UCSD-AML1 (cell line): ENCODE results near the gene UNC5CL.
"Not testable (repeated sequence)": the region's sequence is repeated elsewhere in the genome, so short reads cannot be mapped to it uniquely, and the experiment has no call there.

Source experiments
- DNase-seq: peaks from one replicate; lab custom pipeline; 2025; ENCODE audit not compliant: unreplicated experiment; lab: John Stamatoyannopoulos, UW

UNC5CL gene

DNA sequence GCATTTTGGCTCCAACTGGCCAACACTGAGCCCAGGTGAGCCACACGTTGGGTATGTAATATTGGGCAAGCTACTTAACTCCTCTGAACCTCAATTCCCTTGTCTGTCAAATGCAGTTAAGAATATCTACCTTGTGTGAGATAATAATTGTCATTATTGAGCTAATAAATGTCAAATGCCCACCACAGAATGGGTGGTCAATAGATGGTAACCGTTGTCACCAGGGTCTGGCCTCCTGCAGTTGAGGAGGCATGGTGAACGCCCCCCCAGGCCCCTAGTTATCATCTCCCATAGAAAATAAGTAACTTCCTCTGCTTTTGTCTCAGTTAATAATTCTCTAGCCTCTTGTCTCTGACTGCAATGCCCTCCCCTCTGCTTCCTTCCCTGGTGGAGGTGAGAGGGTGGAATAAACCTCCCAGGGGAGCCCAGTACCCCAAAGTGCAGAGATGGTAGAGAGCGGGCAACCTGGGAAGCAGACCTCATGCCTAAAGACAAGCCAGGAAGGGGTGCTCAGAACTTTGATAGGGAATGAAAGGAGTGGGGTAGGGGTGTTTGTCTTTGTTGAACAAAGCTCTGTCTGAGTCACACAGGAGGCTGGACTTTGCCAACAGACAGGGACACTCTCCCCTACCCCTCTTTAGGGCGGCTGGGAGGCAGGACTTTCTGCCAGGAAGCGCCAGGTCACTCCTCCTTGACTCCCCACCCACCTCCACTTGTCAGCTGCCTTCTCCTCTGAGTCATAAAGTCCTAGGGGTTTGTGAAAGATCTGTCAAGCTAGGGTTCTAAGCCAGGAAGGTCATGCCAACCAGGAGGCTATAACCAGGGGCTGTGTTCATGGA lies 1.3 kb upstream of the UNC5CL start:
- peak; percentile 43 for DNase-seq

DNA sequence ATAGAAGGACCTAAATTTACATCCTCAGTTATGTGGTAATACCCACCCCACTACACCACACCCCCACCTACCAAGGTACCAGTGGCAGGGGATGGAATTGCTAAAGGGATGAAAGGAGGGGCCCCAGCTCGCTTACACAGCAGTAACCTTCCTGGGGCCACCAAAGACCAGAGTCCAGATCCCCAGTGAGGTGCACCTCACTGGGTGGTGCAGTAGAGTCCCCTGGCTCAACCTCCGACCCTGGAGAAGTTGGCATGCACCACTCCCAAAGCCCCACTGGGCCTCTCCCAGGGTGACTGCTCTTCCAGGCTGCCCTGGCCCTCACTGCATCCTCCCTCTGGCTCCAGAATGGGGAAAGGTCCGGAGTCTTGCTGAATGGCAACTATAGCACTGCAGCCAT lies 816 bp downstream of the UNC5CL start:
- DNase-seq, result no peak

DNA sequence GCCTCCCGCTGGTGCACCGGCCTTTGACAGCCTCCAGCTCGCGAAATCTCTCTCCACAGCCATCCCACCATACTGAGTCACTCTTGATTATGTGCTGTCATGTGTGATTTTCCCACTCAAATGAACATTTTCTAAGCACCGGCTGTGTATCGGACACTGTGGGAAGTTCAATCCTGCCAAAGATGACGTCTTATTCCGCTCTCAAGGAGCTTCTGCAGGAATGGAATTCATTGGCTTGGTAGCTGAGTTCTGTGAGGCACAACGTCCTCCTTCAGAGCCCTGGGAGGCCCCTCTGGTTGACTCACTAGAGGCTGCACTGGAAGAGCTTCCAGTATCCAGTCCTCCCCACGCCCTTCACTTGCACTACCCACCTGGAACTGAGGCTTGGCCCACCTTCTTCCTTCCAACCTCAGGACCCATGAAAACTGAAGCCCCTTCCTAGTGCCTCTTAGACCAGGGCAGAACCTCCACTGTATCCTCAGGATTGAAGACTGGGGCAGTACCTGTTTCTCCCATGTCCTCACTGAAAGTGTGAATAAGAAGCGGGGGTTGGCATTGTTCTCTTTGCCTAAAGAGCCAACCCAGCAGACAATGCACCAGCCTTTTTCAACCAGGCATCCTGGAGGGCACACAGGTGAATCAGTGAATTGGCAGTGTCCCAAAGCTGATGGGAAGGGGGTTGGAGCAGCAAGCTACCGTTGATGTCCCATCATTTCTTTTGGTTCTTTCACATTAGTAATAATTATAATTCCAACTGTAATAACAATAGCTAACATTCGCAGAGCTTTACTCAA lies 1.7 kb downstream of the UNC5CL start:
- no peak for DNase-seq

DNA sequence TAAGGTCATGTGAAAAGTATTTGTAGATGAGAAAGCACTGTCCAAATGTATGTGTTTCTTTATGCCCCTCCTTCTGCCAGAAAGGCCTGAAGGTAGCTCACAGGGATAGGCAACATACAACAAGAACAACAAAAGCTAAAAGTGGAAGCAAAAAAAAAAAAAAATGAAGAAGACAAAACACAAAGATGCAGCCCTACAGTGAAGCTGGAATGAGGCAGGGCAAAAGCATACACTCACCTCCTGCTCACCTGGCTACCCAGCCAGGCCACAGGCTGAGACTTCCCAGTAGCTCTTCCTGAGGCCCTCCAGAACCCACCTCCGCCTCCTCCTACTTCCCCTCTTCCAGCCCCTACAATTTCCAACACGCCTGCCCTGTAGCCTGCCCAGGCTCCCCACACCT lies 2.4 kb downstream of the UNC5CL start:
- DNase-seq, result no peak

DNA sequence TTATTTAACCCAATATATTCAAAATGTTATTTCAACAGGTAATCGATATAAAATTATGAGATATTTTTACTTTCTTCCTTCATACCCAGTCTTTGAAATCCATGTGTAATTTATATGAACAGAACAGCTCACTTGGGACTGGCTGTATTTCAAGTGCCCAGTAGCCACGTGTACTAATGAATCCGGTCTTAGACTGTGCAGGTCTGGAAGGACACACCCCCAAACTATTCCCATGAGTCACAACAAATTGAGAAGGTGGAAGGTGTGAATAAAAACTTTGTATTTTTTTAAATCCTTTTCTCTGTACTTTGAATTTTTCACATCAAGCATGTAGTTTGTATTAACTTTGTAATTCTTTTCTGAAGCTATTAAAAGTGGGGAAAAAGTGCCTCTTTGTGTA lies 2.8 kb downstream of the UNC5CL start:
- DNase-seq, result no peak

DNA sequence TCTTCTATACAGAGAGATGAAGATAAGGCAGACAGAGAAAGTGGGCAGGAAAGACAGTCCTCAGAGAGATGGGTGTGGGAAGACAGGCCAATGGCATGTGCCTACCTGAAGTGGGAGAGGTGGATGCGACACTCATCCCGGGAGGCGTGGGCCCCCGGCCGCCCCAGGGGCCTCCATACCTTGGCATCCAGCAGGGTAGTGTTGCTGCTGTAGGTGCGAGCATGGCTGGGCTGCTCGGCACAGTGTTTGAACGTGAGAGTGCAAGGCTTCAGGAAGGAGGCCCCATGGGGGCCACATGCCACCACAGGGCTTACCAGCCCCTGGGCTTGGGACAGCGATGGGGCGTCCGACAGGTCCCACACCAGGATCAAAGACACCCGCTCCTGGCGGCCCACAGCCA lies 5.2 kb downstream of the UNC5CL start:
- no peak for DNase-seq

DNA sequence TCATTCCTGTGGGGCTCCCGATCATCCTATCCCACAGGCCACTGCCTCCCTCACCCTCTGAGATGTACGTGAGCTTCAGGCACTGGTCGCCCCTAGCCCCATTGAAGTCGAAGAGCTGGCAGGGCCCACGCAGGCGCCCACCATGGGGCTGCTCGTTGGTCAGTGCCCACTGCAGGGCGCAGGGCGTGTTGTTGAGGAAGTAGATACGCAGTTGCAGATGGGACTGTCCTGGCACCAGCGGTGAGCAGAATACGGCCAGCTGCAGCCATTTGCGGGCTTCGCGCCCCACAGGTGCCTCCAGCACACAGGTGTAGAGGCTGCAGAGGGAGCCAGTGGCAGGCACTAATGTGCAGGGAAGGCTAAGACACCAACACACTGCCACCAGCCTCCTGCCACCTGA lies 6.2 kb downstream of the UNC5CL start:
- DNase-seq, result no peak

DNA sequence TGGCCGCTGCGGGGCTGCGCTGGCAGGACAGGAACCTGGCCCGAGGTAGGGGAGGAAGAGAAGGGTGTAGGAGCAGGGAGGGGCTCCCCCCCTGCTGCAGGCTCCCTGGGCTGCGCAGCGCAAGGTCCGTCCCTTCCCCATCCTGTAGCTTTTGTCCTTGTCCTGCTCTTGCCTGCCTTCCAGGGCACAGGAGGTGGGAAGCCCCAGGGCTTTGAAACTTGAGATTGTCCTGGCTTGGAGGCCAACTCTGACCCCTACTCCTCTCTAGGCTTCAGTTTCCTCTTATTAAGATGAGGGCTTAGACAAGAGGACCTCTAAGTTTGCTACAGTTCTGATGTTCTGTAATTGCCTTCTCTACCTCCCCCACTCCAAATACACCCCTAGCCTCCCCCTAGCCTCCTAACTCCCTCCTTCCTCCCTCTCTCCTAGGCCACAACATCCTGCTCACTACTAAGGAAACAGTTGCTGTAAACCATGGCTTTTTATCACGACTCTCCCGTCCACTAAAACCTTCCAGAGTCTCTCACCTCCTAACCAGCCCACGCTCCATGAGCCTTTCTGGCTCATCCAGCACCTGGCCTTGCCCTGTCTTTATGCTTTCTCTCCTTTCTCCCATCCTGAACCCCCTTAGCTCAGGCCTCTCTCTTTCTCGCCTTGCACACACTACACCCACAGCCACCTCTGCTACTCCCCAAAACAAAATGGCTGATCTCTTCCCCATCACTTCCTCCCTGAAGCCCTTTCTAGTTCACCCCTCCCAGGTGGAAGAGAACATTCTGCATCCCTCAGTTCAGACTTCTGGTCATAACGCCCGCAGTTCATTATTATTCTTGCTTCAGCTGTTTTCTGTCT lies 10.2 kb downstream of the UNC5CL start:
- DNase-seq, result peak; percentile 77

DNA sequence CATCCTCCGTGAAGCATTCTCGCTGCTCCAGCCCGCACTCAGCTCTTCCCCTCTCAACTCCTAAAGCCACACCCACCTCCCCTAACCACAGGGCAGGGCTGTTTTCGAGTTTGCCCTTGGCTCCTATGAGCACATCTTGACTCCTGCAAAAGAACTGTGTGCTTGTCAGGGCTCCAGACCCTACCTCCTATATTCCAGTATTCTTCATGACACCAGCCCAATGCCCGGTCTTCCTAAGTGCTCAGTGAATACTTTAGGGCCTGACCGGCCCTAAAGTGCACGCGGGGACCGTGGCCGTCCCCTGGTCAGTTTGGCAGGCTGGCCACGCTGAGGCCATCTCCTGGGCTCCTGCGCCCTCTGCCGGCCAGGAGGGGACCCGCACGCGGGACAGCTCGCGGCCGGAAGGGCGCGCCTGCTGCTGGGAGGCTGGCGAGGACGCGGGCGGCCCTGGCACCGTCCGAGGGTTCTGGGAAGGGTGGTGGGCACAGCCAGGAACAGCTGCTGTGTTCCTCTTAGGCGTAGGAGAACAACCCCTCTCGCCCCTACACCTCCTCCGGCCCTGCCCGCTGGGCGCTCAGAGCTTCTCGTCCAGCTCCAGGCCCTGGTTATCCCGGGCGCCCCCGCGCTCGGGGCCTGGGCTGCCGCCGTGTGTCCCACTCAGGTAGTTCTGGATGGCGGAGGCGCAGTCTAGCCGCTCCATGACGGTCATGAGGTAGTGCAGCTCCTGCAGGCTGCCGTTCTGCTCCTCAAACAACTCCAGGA lies 11.0 kb downstream of the UNC5CL start:
- DNase-seq, result peak; percentile 90

DNA sequence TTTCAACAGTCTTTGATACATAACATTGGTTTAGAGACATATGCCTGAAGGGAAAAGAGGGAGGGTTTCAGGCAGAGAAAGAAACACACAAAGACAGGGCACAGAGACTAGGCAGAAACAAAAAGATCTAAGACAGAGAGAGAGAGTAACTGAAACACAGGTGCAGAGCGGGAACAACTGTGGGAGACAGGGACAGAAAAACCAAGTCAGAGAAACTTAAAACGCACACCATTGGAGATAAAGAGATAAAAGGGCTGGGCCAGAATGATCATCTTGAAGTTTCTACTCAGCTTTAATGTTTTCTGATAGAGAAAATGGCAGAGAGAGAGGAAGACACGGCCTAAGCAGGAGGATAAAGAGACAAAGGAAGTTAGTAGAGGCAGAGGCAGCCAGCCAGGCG lies 11.8 kb downstream of the UNC5CL start:
- DNase-seq, result no peak

DNA sequence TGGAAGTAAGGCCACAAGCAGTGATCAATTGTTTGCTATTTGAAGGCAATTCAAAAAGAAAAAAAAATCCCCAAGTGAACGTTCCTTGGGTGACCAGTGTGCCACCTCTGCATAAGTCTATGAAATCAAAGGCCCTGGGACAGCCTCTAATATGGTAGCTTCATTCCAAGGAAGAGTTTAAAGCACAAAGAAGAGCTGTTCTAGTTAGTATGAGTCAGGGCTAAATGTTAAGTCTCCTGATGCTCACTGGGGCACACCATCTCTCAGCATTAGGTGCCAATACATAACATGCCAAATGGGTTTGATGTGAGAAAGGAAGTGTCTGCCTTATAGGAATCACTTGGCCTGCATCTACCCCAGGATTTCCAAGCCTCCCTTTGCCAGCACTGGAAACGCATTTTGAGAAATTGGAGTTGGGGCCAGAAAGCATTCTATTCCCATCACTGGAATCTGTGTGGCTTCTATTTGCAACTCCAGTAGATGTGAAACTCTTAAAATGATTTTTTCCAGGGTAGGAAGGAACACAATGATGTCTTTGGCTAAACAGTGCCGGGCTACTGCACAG lies 13.0 kb downstream of the UNC5CL start:
- no peak for DNase-seq

DNA sequence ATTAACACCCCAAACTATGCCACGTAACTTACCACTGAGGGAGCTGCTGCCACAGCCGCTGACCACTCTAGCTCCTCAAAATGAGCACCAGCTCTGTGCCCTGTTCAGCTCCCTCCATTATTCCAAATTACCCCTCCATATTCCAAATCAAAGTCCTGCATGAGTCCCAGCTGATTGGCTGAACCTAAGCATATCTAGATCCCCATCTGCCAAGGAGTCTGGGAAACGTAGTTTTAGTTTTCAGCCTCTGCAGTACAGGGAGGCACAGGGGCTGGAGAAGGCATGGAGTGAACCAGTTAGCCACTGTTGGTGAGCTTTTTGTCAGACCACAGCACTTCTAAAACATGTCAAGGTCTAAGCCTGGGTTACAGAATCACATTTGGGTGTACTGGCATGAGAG lies 15.9 kb downstream of the UNC5CL start:
- no peak for DNase-seq

DNA sequence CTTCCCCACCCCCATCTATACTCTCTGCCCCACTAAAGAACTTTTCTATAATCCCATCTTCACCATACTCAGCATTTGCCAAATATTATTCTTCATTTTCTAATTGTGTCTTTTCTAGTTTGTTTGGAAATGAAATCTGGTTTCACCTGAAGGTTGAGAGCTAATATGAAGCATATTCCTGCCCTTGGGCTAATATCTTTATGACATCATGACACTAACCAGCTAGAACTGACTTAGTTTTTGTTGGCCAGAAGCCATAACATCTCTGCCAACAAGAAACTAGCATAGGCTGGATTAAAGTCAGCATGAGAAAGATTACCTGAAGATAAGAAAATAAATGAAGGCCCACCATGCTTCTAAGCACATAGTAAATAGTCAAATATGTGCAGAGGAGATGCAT lies 16.7 kb downstream of the UNC5CL start:
- no peak for DNase-seq

DNA sequence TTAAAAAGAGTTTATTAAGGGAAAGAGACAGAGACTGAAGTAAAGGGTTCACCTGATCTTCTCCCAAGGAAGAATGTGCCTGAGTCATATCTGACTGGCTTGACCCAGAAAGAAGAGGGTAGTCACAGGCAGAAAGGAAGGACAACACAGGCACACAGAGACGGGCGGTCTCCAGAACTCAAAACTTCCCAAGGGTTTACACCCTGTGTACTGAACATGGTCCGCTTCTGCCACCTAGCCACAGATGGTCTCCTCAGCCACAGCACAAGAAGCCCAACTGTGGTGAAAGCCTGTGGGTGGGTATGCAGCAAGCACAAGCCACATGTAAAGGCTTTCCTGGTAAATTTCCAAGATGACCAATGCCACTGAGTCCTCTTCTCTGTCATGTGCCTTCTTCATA lies 17.2 kb downstream of the UNC5CL start:
- no peak for DNase-seq

DNA sequence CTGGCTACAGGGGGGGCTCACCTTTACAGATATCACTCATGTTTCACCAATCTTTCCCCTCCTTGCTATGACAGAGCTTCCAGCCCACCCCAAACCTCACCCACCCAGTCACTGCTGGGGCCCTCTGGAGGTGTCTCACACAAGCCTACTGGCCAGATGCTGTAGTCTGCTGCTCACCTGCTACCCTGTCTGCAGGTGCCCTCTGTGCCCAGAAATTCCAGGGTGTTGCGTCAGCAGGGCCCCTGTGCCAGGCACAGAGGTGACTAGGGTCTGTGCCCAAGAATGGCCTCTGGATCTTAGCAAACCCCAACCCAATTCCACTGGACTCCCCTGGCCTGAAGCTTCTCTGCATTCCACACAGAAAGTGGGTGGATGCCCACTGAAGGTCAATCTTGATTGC lies 21.4 kb downstream of the UNC5CL start:
- no peak for DNase-seq

DNA sequence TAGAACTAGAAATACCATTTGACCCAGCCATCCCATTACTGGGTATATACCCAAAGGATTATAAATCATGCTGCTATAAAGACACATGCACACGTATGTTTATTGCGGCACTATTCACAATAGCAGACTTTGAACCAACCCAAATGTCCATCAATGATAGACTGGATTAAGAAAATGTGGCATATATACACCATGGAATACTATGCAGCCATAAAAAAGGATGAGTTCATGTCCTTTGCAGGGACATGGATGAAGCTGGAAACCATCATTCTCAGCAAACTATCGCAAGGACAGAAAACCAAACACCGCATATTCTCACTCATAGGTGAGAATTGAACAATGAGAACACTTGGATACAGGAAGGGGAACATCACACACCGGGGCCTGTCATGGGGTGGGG lies 23.2 kb downstream of the UNC5CL start:
- DNase-seq, result not testable (repeated sequence)

DNA sequence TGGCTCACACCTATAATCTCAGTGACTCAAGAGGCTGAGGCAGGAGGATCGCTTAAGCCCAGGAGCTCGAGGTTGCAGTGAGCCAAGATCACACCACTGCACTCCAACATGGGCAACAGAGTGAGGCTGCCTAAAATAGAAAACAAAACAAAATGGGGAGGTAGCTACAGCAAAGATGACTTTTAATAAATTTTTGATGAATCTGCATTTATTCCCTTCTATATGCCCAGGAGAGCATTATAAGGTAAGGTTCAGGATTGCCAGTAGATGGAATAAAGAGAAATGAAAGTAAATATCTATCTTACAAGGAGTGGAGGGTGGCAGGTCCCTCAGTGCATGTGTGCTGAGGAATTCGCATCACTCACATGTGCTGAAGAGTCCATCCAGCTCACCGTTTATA lies 24.2 kb downstream of the UNC5CL start:
- DNase-seq, result no peak

DNA sequence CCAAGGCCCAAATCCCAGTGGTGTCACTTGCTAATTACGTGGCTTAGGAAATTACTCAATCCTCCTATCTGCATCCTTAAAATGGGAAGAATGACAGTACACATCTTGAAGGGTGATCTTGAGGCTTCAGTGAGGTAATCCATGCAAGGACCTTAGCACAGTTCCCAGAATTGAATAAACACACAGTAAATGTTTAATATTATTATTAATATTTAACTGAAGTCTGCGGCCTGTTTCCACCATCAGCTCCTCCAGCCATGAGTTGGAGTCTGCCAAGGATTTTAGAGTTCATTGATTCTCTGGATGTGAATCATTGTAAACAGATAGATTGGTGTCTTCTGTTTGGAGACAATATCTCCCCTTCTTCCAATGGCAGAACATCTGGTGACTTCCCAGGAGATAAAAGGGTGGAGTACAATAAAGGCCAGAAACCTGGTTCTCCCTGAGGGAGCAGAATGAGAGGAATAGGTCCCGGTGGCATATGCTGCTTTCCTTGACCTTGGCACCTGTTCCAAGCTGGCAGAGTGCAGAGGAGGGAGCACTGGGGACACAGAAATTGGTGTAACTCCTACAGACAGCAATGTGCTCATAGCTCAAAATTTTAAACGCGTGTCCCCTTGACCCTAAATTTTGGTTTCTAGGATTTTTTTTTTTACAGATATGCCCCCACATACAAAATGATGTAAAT lies 25.4 kb downstream of the UNC5CL start:
- no peak for DNase-seq

DNA sequence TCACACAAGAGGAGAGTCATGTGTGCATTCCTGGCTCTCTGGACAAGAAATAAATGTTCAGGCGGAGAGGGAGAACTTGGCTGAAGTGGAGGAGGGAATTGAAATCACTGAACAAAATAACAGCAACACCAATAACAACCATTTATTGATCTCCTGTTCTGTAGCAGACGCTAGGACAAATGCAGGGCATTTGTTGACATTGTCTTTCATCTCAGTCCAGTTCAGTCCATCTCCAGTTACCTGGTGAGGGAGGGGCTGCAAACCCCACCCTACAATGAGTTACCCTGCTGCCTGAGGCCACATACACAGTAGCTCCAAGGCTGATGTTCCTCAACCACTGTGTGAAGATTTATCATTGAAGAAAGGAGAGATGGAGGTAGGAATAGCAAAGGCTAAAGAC lies 27.3 kb downstream of the UNC5CL start:
- no peak for DNase-seq

DNA sequence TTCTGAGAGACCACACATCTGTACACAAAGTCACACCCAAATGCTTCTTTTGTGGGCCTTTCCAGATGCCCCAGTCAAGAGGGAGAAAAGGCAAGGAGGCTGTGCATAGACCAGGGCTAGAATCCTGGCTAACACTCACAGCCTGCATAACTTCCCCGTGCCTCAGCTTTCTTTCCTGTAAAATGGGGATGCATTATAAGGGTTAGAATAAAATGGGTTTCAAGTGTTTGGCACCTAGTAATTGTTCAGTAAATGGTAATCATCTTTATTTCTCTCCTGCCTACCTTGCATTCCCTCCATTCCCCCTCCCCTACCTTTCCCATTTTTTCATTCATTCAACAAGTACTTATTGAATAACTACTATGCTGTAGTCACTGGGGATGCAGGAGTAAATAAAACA lies 29.4 kb downstream of the UNC5CL start:
- DNase-seq, result no peak
